ENCODE data around the gene ZBTB20. TPM values are rescaled to one million over a fixed set of nuclear protein-coding genes. Genes with fewer than 3 reads are reported as not detected.
A peak's percentile ranks its signal among the peaks of the same experiment; 100 is the strongest.

The ZBTB20 gene
- polyA plus RNA-seq, 1 of the 3 experiments (the other 2 are of a cell fraction): 0.43 TPM

- no peaks in the 10 kb centered on the region for H4K20me1 ChIP-seq (ENCODE audit: insufficient read depth)
- H3K79me2 ChIP-seq (ENCODE audit: insufficient read depth): no peaks in the 10 kb centered on the region
- H3K9me2 ChIP-seq: no peaks in the 10 kb centered on the region
- H3K27ac ChIP-seq (ENCODE audit: low read depth in 2 of 2, low read length in 1 of 2): no peak overlapping the region
- 35% methylated on average over 12 of the region's 13 CpGs for WGBS (ENCODE audit: low lambda C conversion rate)
- no peaks in the 10 kb centered on the region; the same call in 1 of the 2 replicates for H3K27me3 ChIP-seq (ENCODE audit: insufficient read depth)
- no peak overlapping the region for H2AFZ ChIP-seq (ENCODE audit: low read depth)
- H3K4me2 ChIP-seq: no peak overlapping the region; the same call in 1 of the 2 replicates
- no peaks in the 10 kb centered on the region for H3F3A ChIP-seq (replicated peaks; ENCODE audit: insufficient read depth)
- ChIA-PET POLR2A (no interaction called here), CTCF (interaction anchor here (0.6 to 1.2 kb wide), 4 partner anchors 14 to 86 kb away, joined by 3 to 4 read pairs (median 3); no protein-coding TSS in a partner anchor)
- H3K9me3 ChIP-seq: no peaks in the 10 kb centered on the region
- TF ChIP-seq CHD2 (IDR thresholded peaks at IDR 0.05; ENCODE audit: low read length, partially characterized antibody) (no peak), FOSL2 (IDR thresholded peaks at IDR 0.05; ENCODE audit: borderline replicate concordance, low read depth) (no peak), RCOR1 (IDR thresholded peaks at IDR 0.05; ENCODE audit: low read length) (no peak), RAD21 (IDR thresholded peaks at IDR 0.05; ENCODE audit: low read length) (peak; percentile 42), MXI1 (IDR thresholded peaks at IDR 0.05; ENCODE audit: low read depth, low read length) (no peak), SMC3 (IDR thresholded peaks at IDR 0.05; ENCODE audit: low read depth, low read length) (peak; percentile 43), CTCF (IDR thresholded peaks at IDR 0.05) (peak; percentile 54)
- no peaks in the 10 kb centered on the region for H3K36me3 ChIP-seq (replicated peaks in 1 of 2; ENCODE audit: control insufficient read depth in 1 of 2, insufficient read depth in 2 of 2, low read length in 1 of 2)
- H3K4me3 ChIP-seq (ENCODE audit: low read depth in 2 of 2, low read length in 1 of 2): no peak overlapping the region
- no peaks in the 10 kb centered on the region; a peak in 1 of 4 replicates for H3K4me1 ChIP-seq (ENCODE audit: control insufficient read depth in 1 of 2, insufficient read depth in 2 of 2, low read depth in 1 of 2, low read length in 1 of 2)
- DNase-seq: peak; percentile 57
- no peak overlapping the region for H3K9ac ChIP-seq
These were observed 847.7 kb downstream of the ZBTB20 start for GRCh38 chr3:114299421-114299820.

DNA sequence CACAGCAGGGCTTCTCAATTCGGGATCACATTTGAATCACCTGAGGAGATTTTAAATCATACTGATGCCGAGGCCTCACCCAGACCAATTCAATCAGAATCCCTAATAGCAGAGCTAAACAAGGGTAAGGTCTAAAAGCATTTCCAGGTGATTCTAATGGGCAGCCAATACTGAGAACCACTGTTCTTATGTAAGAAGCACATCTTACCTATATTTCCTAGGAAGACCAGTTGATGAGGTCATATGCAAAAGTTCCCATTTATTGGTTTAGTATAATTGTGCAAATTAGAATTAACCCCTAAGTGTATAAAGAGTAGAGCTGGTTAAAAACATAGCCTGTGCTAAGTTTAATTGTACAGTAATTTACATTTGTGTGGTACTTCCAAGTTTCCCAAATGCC is 851.1 kb downstream of the ZBTB20 start:
- Histone ChIP-seq H3K4me1 (ENCODE audit: control insufficient read depth in 1 of 2, insufficient read depth in 2 of 2, low read depth in 1 of 2, low read length in 1 of 2) (no peaks in the 10 kb centered on the region; a peak in 1 of 4 replicates), H4K20me1 (ENCODE audit: insufficient read depth) (no peaks in the 10 kb centered on the region), H3K4me2 (no peak overlapping the region), H3K9me2 (no peaks in the 10 kb centered on the region), H3K36me3 (replicated peaks in 1 of 2; ENCODE audit: control insufficient read depth in 1 of 2, insufficient read depth in 2 of 2, low read length in 1 of 2) (no peaks in the 10 kb centered on the region), H3F3A (replicated peaks; ENCODE audit: insufficient read depth) (no peaks in the 10 kb centered on the region), H3K27ac (ENCODE audit: low read depth in 2 of 2, low read length in 1 of 2) (no peak overlapping the region), H3K4me3 (ENCODE audit: low read depth in 2 of 2, low read length in 1 of 2) (no peak overlapping the region), H3K9ac (no peak overlapping the region), H3K27me3 (ENCODE audit: insufficient read depth) (no peaks in the 10 kb centered on the region), H2AFZ (ENCODE audit: low read depth) (no peak overlapping the region), H3K79me2 (ENCODE audit: insufficient read depth) (no peaks in the 10 kb centered on the region), H3K9me3 (no peaks in the 10 kb centered on the region)
- ChIA-PET CTCF (no interaction called here), POLR2A (no interaction called here)
- DNase-seq: no peak
- WGBS (ENCODE audit: low lambda C conversion rate): 43% methylated on average over 2 of the region's 2 CpGs
- TF ChIP-seq SIN3A (IDR thresholded peaks at IDR 0.05; ENCODE audit: borderline replicate concordance, low read depth, low read length): no peak
- TF ChIP-seq TEAD4 (IDR thresholded peaks at IDR 0.05; ENCODE audit: borderline replicate concordance, insufficient read depth): no peak
- TF ChIP-seq GATA2 (CRISPR knock-in tag; IDR thresholded peaks at IDR 0.05): no peak
- TF ChIP-seq NRF1 (IDR thresholded peaks at IDR 0.05; ENCODE audit: low read depth, low read length): no peak
- TF ChIP-seq EZH2phosphoT487 (IDR thresholded peaks at IDR 0.05; ENCODE audit: borderline replicate concordance, low read depth): no peak
- no peak for TF ChIP-seq TCF12 (IDR thresholded peaks at IDR 0.05)
- TF ChIP-seq CTCF (IDR thresholded peaks at IDR 0.05): no peak
- no peak for TF ChIP-seq FOXJ3 (CRISPR knock-in tag; IDR thresholded peaks at IDR 0.05)
- no peak for TF ChIP-seq PBX3 (IDR thresholded peaks at IDR 0.05)
- TF ChIP-seq RCOR1 (IDR thresholded peaks at IDR 0.05; ENCODE audit: low read length): no peak
- TF ChIP-seq, protein P1, sequence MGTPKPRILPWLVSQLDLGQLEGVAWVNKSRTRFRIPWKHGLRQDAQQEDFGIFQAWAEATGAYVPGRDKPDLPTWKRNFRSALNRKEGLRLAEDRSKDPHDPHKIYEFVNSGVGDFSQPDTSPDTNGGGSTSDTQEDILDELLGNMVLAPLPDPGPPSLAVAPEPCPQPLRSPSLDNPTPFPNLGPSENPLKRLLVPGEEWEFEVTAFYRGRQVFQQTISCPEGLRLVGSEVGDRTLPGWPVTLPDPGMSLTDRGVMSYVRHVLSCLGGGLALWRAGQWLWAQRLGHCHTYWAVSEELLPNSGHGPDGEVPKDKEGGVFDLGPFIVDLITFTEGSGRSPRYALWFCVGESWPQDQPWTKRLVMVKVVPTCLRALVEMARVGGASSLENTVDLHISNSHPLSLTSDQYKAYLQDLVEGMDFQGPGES (IDR thresholded peaks at IDR 0.05; ENCODE audit: low read depth, low read length): no peak
- no peak for TF ChIP-seq MXI1 (IDR thresholded peaks at IDR 0.05; ENCODE audit: low read depth, low read length)
- no peak for TF ChIP-seq GABPA (IDR thresholded peaks at IDR 0.05; ENCODE audit: low read depth)
- TF ChIP-seq RXRA (IDR thresholded peaks at IDR 0.05; ENCODE audit: borderline replicate concordance, low read depth): no peak
- no peak for TF ChIP-seq NFIC (IDR thresholded peaks at IDR 0.05; ENCODE audit: borderline replicate concordance)
- TF ChIP-seq USF2 (IDR thresholded peaks at IDR 0.05; ENCODE audit: borderline replicate concordance, low read depth, low read length): no peak
- no peak for TF ChIP-seq JUND (IDR thresholded peaks at IDR 0.05)
- TF ChIP-seq MEF2A (IDR thresholded peaks at IDR 0.05; ENCODE audit: borderline replicate concordance, low read depth): no peak

All from SK-N-SH (cell line).